HepG2 (cell line): Measurements from ENCODE around the gene DGAT2. TPM values are rescaled to one million over a fixed set of nuclear protein-coding genes. Genes with fewer than 3 reads are reported as not detected.

Experiments used
- ARNT2 ChIP-seq: sonication (generic); formaldehyde crosslinking; IDR thresholded peaks from 2 replicates; pipeline ENCODE4 v1.8.0; 2022; ENCODE audit warnings: mild to moderate bottlenecking, low read depth, missing genetic modification reagents, moderate library complexity
- KLF6 ChIP-seq: IDR thresholded peaks from 2 replicates; pipeline ENCODE4 v1.8.0; 2016; ENCODE audit warnings: missing biosample characterization, missing genetic modification reagents
- MAX ChIP-seq: IDR thresholded peaks from 2 replicates; pipeline ENCODE4 v1.6.1; 2012; ENCODE audit warnings: inconsistent platforms
- SMYD3 ChIP-seq: sonication (generic); formaldehyde crosslinking; IDR thresholded peaks from 2 replicates; pipeline ENCODE4 v1.8.1; 2023; ENCODE audit warnings: mild to moderate bottlenecking, missing genetic modification reagents
- ZFP36L1 ChIP-seq: sonication (generic); formaldehyde crosslinking; IDR thresholded peaks from 2 replicates; pipeline ENCODE4 v1.8.0; 2022; ENCODE audit warnings: mild to moderate bottlenecking, missing genetic modification reagents, moderate library complexity
- ZKSCAN1 ChIP-seq: fragments of 150-350 bp; IDR thresholded peaks from 2 replicates; pipeline ENCODE4 v1.6.1; 2014; ENCODE audit warnings: low read length
- ZNF264 ChIP-seq: sonication (generic); formaldehyde crosslinking; IDR thresholded peaks from 2 replicates; pipeline ENCODE4 v1.4.0; 2020; ENCODE audit warnings: missing genetic modification reagents
- ZNF317 ChIP-seq: sonication (generic); formaldehyde crosslinking; IDR thresholded peaks from 2 replicates; pipeline ENCODE4 v1.5.0; 2020; ENCODE audit warnings: mild to moderate bottlenecking, missing genetic modification reagents
- ZNF746 ChIP-seq: sonication (generic); formaldehyde crosslinking; IDR thresholded peaks from 2 replicates; pipeline ENCODE4 v1.8.0; 2022; ENCODE audit warnings: mild to moderate bottlenecking, missing genetic modification reagents
- polyA plus RNA-seq, 8 experiments: library from polyadenylated mRNA; depleted of rRNA in 3 of 8; stranded (reverse) in 7 of 8; unstranded in 1 of 8; fragments of >200 nt; fragmentation: Illumina TruSeq in 4 of 8; extraction: Trizol in 4 of 8; gene quantifications; 2 replicates each; pipeline versions ENCODE4 v1.2.1 to v1.2.3, GENCODE V29; 2011 to 2016; ENCODE audit warnings: low read depth in 4 of 8, missing spikeins in 1 of 8, mixed read lengths in 1 of 8; ENCODE audit not compliant: insufficient read depth in 1 of 8
- total RNA-seq, 5 experiments: library from RNA; depleted of rRNA; stranded (reverse); fragments of >200 nt; fragmentation: Illumina TruSeq; extraction: Trizol; gene quantifications; 2 replicates each; pipeline ENCODE4 v1.2.3, GENCODE V29; 2016; ENCODE audit warnings: low read depth in 1 of 5
- TF ChIP-seq, protein P1 (sequence below): sonication (generic); formaldehyde crosslinking; IDR thresholded peaks from 2 replicates; pipeline ENCODE4 v1.9.0; 2022; ENCODE audit warnings: missing genetic modification reagents, mild to moderate bottlenecking, borderline replicate concordance
- TF ChIP-seq, protein P2 (sequence below): IDR thresholded peaks from 2 replicates; pipeline ENCODE4 v1.6.1; 2016; ENCODE audit warnings: low read depth, missing genetic modification reagents, missing compliant biosample characterization

Gene DGAT2
- total and polyA plus RNA-seq, 2 of the 13 experiments (the other 11 are each of a cell fraction or from before 2014, with no cell fraction given), result 39.0 to 65.6 TPM

DNA sequence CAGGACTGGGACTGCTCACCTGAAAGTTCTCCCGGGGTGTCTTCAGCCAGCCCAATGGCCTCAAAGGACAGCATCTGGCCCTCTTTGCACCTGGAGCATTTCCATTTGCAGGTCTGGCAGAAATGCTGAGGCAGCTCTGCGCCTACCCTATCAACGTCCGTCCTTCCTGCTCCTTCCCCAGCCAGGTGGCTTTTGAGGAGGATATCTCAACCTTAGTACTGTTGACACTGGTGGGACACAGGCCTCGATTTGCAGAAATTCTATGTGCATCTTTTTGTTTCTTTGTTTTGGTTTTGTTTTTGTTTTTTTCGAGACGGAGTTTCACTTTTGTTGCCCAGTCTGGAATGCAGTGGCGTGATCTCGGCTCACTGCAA, 45.9 kb upstream of the DGAT2 start (continued):
- no peak for TF ChIP-seq ZFP36L1 (CRISPR knock-in tag)
- peak; percentile 64; the same call in 1 of the 2 replicates for TF ChIP-seq ZNF746 (CRISPR knock-in tag)
- TF ChIP-seq ZNF264 (CRISPR knock-in tag), result no peak
- TF ChIP-seq, protein P1, sequence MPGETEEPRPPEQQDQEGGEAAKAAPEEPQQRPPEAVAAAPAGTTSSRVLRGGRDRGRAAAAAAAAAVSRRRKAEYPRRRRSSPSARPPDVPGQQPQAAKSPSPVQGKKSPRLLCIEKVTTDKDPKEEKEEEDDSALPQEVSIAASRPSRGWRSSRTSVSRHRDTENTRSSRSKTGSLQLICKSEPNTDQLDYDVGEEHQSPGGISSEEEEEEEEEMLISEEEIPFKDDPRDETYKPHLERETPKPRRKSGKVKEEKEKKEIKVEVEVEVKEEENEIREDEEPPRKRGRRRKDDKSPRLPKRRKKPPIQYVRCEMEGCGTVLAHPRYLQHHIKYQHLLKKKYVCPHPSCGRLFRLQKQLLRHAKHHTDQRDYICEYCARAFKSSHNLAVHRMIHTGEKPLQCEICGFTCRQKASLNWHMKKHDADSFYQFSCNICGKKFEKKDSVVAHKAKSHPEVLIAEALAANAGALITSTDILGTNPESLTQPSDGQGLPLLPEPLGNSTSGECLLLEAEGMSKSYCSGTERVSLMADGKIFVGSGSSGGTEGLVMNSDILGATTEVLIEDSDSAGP (CRISPR knock-in tag), result no peak
- no peak for TF ChIP-seq ZKSCAN1
- TF ChIP-seq KLF6 (CRISPR knock-in tag), result no peak
- TF ChIP-seq, protein P2, sequence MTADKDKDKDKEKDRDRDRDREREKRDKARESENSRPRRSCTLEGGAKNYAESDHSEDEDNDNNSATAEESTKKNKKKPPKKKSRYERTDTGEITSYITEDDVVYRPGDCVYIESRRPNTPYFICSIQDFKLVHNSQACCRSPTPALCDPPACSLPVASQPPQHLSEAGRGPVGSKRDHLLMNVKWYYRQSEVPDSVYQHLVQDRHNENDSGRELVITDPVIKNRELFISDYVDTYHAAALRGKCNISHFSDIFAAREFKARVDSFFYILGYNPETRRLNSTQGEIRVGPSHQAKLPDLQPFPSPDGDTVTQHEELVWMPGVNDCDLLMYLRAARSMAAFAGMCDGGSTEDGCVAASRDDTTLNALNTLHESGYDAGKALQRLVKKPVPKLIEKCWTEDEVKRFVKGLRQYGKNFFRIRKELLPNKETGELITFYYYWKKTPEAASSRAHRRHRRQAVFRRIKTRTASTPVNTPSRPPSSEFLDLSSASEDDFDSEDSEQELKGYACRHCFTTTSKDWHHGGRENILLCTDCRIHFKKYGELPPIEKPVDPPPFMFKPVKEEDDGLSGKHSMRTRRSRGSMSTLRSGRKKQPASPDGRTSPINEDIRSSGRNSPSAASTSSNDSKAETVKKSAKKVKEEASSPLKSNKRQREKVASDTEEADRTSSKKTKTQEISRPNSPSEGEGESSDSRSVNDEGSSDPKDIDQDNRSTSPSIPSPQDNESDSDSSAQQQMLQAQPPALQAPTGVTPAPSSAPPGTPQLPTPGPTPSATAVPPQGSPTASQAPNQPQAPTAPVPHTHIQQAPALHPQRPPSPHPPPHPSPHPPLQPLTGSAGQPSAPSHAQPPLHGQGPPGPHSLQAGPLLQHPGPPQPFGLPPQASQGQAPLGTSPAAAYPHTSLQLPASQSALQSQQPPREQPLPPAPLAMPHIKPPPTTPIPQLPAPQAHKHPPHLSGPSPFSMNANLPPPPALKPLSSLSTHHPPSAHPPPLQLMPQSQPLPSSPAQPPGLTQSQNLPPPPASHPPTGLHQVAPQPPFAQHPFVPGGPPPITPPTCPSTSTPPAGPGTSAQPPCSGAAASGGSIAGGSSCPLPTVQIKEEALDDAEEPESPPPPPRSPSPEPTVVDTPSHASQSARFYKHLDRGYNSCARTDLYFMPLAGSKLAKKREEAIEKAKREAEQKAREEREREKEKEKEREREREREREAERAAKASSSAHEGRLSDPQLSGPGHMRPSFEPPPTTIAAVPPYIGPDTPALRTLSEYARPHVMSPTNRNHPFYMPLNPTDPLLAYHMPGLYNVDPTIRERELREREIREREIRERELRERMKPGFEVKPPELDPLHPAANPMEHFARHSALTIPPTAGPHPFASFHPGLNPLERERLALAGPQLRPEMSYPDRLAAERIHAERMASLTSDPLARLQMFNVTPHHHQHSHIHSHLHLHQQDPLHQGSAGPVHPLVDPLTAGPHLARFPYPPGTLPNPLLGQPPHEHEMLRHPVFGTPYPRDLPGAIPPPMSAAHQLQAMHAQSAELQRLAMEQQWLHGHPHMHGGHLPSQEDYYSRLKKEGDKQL (CRISPR knock-in tag), result no peak
- TF ChIP-seq SMYD3 (CRISPR knock-in tag), result no peak
- no peak for TF ChIP-seq ZNF317
- no peak for TF ChIP-seq MAX
- 0 out of 2 replicates have a peak, but pooled peaks have one; percentile 32 for TF ChIP-seq ARNT2 (CRISPR knock-in tag)
